Heart left ventricle (tissue), 13 donors: Measurements from ENCODE around the gene LYPD6B.

Experiments
- CTCF ChIP-seq, 12 donors: fragments of 200-600 bp; sonication (generic) in 4 of 12; IDR thresholded peaks; one replicate each; pipeline versions ENCODE4 v1.5.0 to v1.8.0; 2018 to 2022; ENCODE audit warnings: antibody characterized with exemption in 12 of 12, mild to moderate bottlenecking in 5 of 12
- POLR2A ChIP-seq, 2 donors: fragments of 450-650 bp; IDR thresholded peaks; one replicate each; pipeline ENCODE4 v1.6.1; 2017; ENCODE audit warnings: antibody characterized with exemption in 2 of 2, mild to moderate bottlenecking in 2 of 2, moderate library complexity in 2 of 2
- donor health status: ischemic (EF 13 %, LVEDD 7.1; RV severe dilation, severe dysfunction).
- donor health status: DM: no; HTN: yes; CAD: no.
- donor health status: DM: no; HTN: no; CAD: no.
- donor health status: ischemic (EF 25% LVEDD 6.9; RV normal size, moderate dysfunction).
- donor health status: ischemic (EF 25% LVEDD 5.7; RV mildly dilated, moderate dysfunction).
- donor health status: ischemic (EF 35%, LVEDD 5.7; RV mildly dilated, moderate dysfunction).
- donor health status: nonischemic (EF 11% LVEDD 7.7; RV severe dilation, severe dysfunction).
- donor health status: DM: yes; HTN: yes; CAD: no.
- donor health status: PGD.
- donor health status: ischemic (EF 29% LVEDD 5.4; RV normal size, mild dysfunction).
- donor health status: nonischemic (EF 23%, LVEDD 6.1; RV moderate dilation, normal function).

GRCh38 chr2:149160701-149161217 lies 122.3 kb downstream of the LYPD6B start:
- TF ChIP-seq POLR2A (IDR thresholded peaks at IDR 0.05): no peak
- TF ChIP-seq CTCF (IDR thresholded peaks at IDR 0.05): no peak
